Erythroblast (primary cell): ENCODE data around the gene CREBRF.

Experiments used
- GATA1 ChIP-seq: IDR thresholded peaks from 2 replicates; pipeline ENCODE4 v1.6.1; 2011; ENCODE audit warnings: low read depth, mild to moderate bottlenecking, control low read depth, low read length, moderate library complexity
- POLR2A ChIP-seq: IDR thresholded peaks from 2 replicates; pipeline ENCODE4 v1.6.1; 2011; ENCODE audit warnings: mild to moderate bottlenecking, low read length

DNA sequence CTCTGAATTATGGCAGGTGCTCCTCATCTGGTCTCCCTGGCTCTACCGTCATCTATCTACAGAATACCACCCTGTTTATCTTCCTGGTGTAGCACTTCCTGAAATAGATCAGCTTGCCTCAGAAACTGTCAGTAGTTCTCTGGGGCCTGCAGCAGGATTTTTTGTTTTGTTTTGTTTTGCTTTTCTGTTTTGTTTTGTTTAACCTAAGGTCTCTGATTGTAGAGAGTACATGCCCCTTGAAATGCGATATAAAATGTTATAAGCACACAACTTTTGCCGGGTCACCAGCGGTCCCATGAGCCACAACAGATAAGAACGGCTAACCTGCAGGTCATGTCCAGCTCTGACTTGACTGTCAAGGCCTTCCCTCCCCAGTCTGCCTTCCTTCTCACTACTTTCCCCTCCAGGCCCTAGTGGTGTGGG lies 26.6 kb upstream of the CREBRF start:
- TF ChIP-seq POLR2A (no peak), GATA1 (no peak)
